Brain microvascular endothelial cell (primary cell): ENCODE measurements around the gene DCAF11.

Experiments
- DNase-seq: peaks from one replicate; pipeline ENCODE4 v3.0.0-alpha.2; 2020
- H3K27ac ChIP-seq: fragments of 250-450 bp; sonication (Bioruptor Pico); 2 replicates; pipeline ENCODE4 v1.5.1; 2020; ENCODE audit warnings: mild to moderate bottlenecking, moderate library complexity
- H3K27me3 ChIP-seq: fragments of 250-450 bp; sonication (Bioruptor Pico); replicated peaks from 2 replicates; pipeline ENCODE4 v1.5.1; 2020; ENCODE audit warnings: mild to moderate bottlenecking
- H3K36me3 ChIP-seq: fragments of 250-450 bp; sonication (Bioruptor Pico); replicated peaks from 2 replicates; pipeline ENCODE4 v1.5.1; 2020; ENCODE audit warnings: mild to moderate bottlenecking
- H3K4me3 ChIP-seq: 2 replicates; pipeline ENCODE4 v1.5.1; 2011; ENCODE audit warnings: low read depth, mild to moderate bottlenecking, control low read depth, low read length, moderate library complexity
- in situ Hi-C: cut with HindIII; loops from 2 replicates; pipeline ENCODE4 v1.10.0; 2017; ENCODE audit warnings: low sequenced_read_pairs, low pct_ligation_motif_present
- TF ChIP-seq, protein P1 (sequence below): IDR thresholded peaks from 2 replicates; pipeline ENCODE4 v1.5.1; 2011; ENCODE audit warnings: low read depth, mild to moderate bottlenecking, moderate library complexity, low read length, control low read depth, inconsistent platforms; ENCODE audit errors: missing control alignments

DCAF11 gene

GRCh38 chr14:24113379-24113800, 1.2 kb upstream of the DCAF11 start:
- in situ Hi-C loops: no loop called here
- Histone ChIP-seq H3K4me3 (peak overlapping the region; percentile 63), H3K27me3 (no peaks in the 10 kb centered on the region), H3K36me3 (no peaks in the 10 kb centered on the region), H3K27ac (peak overlapping the region; percentile 95)
- DNase-seq: no peak
- TF ChIP-seq, protein P1, sequence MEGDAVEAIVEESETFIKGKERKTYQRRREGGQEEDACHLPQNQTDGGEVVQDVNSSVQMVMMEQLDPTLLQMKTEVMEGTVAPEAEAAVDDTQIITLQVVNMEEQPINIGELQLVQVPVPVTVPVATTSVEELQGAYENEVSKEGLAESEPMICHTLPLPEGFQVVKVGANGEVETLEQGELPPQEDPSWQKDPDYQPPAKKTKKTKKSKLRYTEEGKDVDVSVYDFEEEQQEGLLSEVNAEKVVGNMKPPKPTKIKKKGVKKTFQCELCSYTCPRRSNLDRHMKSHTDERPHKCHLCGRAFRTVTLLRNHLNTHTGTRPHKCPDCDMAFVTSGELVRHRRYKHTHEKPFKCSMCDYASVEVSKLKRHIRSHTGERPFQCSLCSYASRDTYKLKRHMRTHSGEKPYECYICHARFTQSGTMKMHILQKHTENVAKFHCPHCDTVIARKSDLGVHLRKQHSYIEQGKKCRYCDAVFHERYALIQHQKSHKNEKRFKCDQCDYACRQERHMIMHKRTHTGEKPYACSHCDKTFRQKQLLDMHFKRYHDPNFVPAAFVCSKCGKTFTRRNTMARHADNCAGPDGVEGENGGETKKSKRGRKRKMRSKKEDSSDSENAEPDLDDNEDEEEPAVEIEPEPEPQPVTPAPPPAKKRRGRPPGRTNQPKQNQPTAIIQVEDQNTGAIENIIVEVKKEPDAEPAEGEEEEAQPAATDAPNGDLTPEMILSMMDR: no peak

DNA sequence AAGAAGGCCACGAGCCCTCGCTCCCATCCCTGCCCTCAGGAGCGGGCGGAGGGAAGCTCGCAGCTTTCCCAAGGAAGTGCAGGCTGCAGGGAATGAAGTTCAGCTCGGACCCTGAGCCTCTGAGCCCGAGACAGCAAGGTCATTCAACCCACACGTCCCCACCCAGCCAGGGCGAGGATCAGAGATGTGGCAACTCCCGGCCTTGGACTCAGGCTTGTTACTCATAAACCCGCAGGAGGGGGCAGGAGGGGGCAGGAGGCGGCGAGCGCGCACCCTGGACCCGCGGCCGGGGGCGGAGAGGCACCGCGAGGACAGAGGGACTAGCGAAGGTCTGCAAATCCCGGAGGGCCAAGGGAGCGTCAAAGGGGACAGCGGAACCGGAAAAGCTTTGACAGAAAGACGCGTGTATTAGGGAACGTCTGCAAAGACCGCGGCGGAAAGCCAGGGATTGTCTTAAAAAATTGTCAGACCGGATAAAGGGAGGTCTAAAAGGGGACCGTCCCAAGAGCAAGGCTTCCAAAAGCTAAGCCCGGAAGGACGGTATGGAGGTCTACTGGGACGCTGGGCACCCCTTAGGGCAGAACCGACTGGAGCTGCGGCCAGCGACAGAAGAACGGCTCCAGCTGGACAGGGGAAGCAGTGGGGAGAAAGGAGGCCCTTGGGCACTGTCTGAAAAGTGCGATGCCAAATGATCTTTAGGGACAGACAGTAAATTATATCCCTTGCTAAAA, 611 bp upstream of the DCAF11 start:
- TF ChIP-seq, protein P1: no peak
- H3K27ac ChIP-seq: peak overlapping the region; percentile 95
- DNase-seq: peak; percentile 86
- in situ Hi-C loops: no loop called here
- no peaks in the 10 kb centered on the region for H3K36me3 ChIP-seq
- peak overlapping the region; percentile 63 for H3K4me3 ChIP-seq
- H3K27me3 ChIP-seq: no peaks in the 10 kb centered on the region

DNA sequence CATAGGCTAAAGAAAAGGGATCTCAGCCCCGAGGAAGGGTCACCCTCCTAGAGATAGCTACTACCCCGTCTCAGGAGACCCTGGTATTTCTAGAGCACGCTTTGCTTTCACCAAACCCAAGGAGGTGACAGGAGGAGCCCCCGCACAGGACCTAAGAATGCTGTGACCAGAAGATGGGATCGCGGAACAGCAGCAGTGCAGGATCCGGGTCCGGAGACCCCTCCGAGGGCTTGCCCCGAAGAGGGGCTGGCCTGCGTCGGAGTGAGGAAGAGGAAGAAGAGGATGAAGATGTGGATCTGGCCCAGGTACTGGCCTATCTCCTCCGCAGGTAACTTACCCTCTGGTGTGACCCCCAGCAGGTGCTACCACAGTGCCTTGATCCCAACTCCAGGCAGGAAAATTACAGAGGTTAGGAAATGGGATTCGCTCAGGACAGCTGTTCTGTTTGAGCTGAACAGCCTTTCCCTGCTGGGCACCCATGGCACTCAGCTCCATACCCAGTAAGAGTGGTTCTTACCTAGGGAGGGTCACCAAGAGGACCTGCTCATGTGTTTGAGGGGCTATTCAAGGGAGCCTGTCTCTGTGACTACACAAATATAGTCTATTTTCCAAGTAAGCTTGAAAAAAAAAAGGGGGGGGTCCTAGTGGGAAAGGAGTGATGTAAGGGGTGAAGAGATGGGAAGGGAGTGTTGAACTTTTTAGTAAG, 998 bp downstream of the DCAF11 start:
- no peak for DNase-seq
- in situ Hi-C loops: no loop called here
- peak overlapping the region; percentile 95 for H3K27ac ChIP-seq
- H3K4me3 ChIP-seq: peak overlapping the region; percentile 63
- H3K27me3 ChIP-seq: no peaks in the 10 kb centered on the region
- TF ChIP-seq, protein P1: no peak
- H3K36me3 ChIP-seq: peaks cover 6% of the 10 kb centered on the region

DNA sequence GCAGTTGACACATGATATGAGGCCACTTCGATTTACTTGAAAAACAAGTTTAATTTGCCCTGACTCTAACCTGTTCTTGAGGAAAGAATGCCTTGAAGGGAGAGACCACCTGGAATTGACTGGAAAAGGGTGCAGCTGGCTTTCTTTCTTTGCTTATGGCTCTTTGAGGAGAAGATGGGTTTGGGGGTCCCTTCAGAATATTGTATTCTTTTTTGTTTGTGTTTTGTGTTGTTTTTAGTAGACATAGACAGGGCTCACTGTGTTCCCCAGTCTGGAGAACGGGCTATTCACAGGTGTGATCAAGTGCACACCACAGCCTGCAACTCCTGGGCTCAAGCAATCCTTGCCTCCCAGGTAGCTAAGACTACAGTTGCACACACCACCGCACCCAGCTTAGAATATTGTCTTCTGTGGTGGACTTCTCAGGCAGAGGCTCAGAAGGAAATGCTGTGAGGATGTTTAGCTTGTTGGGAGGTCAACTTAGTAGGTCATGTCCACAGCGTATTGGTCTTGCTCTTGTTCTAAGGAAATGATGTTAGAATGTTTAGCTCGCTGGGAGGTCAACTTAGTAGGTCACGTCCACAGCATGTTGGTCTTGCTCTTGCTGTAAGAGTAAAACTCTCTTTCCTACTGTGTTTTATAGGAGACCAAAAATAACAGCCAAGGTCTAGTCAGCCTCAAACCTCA, 1.7 kb downstream of the DCAF11 start:
- Histone ChIP-seq H3K36me3 (peaks cover 6% of the 10 kb centered on the region), H3K4me3 (no peak overlapping the region), H3K27me3 (no peaks in the 10 kb centered on the region), H3K27ac (no peak overlapping the region)
- no peak for DNase-seq
- TF ChIP-seq, protein P1: no peak
- in situ Hi-C loops: no loop called here

DNA sequence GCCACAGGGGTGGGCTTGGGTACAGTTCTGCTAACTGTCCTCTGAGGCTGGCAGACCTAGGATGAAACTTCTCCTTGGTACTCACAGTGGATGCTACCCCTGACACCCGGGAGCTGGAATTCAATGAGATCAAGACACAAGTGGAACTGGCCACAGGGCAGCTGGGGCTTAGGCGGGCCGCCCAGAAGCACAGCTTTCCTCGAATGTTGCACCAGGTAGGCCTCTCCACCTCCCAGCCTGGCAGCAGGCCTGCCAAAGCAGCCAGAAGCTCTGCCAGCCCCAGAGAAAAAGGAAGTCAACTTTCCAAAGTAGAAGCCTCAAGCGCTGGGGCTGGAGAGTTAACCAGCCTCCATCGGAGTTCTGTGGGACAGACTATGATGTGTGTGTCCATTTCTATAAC, 2.6 kb downstream of the DCAF11 start:
- no peak for DNase-seq
- H3K4me3 ChIP-seq: no peak overlapping the region
- no peaks in the 10 kb centered on the region for H3K27me3 ChIP-seq
- H3K27ac ChIP-seq: no peak overlapping the region
- in situ Hi-C loops: no loop called here
- TF ChIP-seq, protein P1: no peak
- H3K36me3 ChIP-seq: peaks cover 8% of the 10 kb centered on the region
